Measurements from ENCODE around the gene MYO5A.

- no peak for TF ChIP-seq JUND (IDR thresholded peaks at IDR 0.05; ENCODE audit: low read depth, low read length)
- TF ChIP-seq POLR2A (IDR thresholded peaks at IDR 0.05; ENCODE audit: low read depth, low read length): no peak
- no peak for TF ChIP-seq TBL1XR1 (IDR thresholded peaks at IDR 0.05; ENCODE audit: low read depth, low read length)
- TF ChIP-seq PKNOX1 (IDR thresholded peaks at IDR 0.05): no peak; the same call in 1 of the 2 replicates
- no peak for TF ChIP-seq MAX (IDR thresholded peaks at IDR 0.05; ENCODE audit: low read depth, low read length)
- TF ChIP-seq FOXM1 (IDR thresholded peaks at IDR 0.05; ENCODE audit: low read depth, low read length): no peak
- no peak for TF ChIP-seq CTCF (IDR thresholded peaks at IDR 0.05 in 2 of 3, conservative IDR thresholded peaks at IDR 0.05 in 1 of 3; ENCODE audit: control insufficient read depth in 2 of 3, extremely low read depth in 1 of 3, insufficient read depth in 1 of 3, low read depth in 3 of 3, low read length in 3 of 3)
- TF ChIP-seq USF1 (IDR thresholded peaks at IDR 0.05; ENCODE audit: borderline replicate concordance, extremely low read length, insufficient read depth, low read depth, low read length): no peak
- no peak for TF ChIP-seq CREB1 (IDR thresholded peaks at IDR 0.05; ENCODE audit: low read depth)
- no peak for TF ChIP-seq EZH2 (IDR thresholded peaks at IDR 0.05; ENCODE audit: borderline replicate concordance, control insufficient read depth, low read depth, low read length)
- no peak for TF ChIP-seq CBX3 (IDR thresholded peaks at IDR 0.05; ENCODE audit: borderline replicate concordance, low read depth)
- TF ChIP-seq YY1 (IDR thresholded peaks at IDR 0.05; ENCODE audit: low read depth, low read length): no peak
Observed at GRCh38 chr15:52464478-52464877, 64.2 kb downstream of the MYO5A start.
